ENCODE results near the gene NEO1.

NEO1 gene

GRCh38 chr15:73118055-73118454 is 65.8 kb downstream of the NEO1 start:
- H3K27me3 Mint-ChIP-seq, result no peaks in the 10 kb centered on the region
- DNase-seq, result no peak
- H3K36me3 Mint-ChIP-seq (ENCODE audit: insufficient read depth), result no peaks in the 10 kb centered on the region
- no peak for ATAC-seq (replicated peaks)
- peaks cover under 1% of the 10 kb centered on the region in 2 donors for H3K4me1 Mint-ChIP-seq (ENCODE audit: low read depth in 2 of 2)
- H3K4me3 Mint-ChIP-seq, result no peak overlapping the region
- H3K27ac Mint-ChIP-seq, result no peak overlapping the region
- no peaks in the 10 kb centered on the region for H3K9me3 Mint-ChIP-seq

GRCh38 chr15:73119478-73119877 is 67.2 kb downstream of the NEO1 start:
- no peaks in the 10 kb centered on the region for H3K36me3 Mint-ChIP-seq (ENCODE audit: insufficient read depth)
- no peaks in the 10 kb centered on the region for H3K4me1 Mint-ChIP-seq (ENCODE audit: low read depth in 2 of 2)
- DNase-seq, result no peak

DNA sequence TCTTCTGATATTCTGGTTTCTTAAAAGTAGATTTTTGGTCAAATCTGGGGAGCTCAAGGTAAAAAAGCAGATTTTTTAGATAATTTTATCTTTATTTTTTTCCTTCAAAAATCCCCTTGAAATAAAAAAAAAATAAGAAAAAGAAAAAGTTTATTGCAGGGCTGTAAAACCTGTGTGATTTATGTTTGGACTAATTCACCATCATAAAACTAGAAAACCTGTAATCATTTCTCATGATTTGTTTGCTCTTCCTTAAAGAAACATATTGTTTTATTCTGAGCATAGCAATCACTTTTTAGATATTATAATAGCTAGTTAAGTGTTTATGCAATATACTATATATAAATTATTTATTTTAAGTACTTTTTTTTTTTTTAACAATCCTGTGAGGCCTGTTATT is 68.0 kb downstream of the NEO1 start:
- H3K4me3 Mint-ChIP-seq, result no peak overlapping the region
- H3K9me3 Mint-ChIP-seq, result no peaks in the 10 kb centered on the region
- ATAC-seq (replicated peaks), result no peak
- no peak overlapping the region for H3K27ac Mint-ChIP-seq
- H3K4me1 Mint-ChIP-seq (ENCODE audit: low read depth in 2 of 2), result no peaks in the 10 kb centered on the region
- no peaks in the 10 kb centered on the region for H3K27me3 Mint-ChIP-seq
- no peak for DNase-seq
- H3K36me3 Mint-ChIP-seq (ENCODE audit: insufficient read depth), result no peaks in the 10 kb centered on the region

More at GRCh38 chr15:73119478-73119877, 67.2 kb downstream of the NEO1 start:
- Mint-ChIP-seq H3K4me3 (no peak overlapping the region), H3K9me3 (no peaks in the 10 kb centered on the region), H3K27ac (no peak overlapping the region), H3K27me3 (no peaks in the 10 kb centered on the region)
- ATAC-seq (replicated peaks), result no peak

GRCh38 chr15:73125219-73125618 is 73.0 kb downstream of the NEO1 start:
- Mint-ChIP-seq H3K36me3 (ENCODE audit: insufficient read depth) (no peaks in the 10 kb centered on the region), H3K9me3 (no peaks in the 10 kb centered on the region), H3K4me1 (ENCODE audit: low read depth in 2 of 2) (peaks cover 2 to 4% of the 10 kb centered on the region in 2 donors), H3K4me3 (no peak overlapping the region), H3K27ac (no peak overlapping the region), H3K27me3 (no peaks in the 10 kb centered on the region)
- DNase-seq (no peak), ATAC-seq (replicated peaks) (no peak)

GRCh38 chr15:73127302-73127936 is 75.2 kb downstream of the NEO1 start:
- ATAC-seq (replicated peaks), result peak; percentile 77

DNA sequence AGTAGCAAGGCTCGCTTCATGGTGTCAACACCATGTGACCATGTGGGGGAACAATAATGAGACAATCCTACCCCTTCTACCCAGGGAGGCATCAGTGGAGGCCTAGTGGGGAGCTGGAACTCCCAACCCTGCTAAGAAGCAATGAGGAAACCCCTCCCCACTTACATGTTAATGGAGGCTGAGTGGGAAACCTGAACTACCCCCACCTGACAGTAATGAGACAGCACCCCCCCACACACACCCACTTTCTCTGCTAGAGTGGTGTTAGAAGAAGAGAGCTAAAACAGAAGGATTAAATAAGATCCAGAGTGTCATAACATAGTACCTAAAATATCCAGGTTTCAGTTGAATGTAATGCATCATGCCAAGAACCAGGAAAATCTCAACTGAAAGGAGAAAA is 78.6 kb downstream of the NEO1 start:
- peaks cover 2 to 4% of the 10 kb centered on the region in 2 donors for H3K4me1 Mint-ChIP-seq (ENCODE audit: low read depth in 2 of 2)
- ATAC-seq (replicated peaks), result no peak
- no peak overlapping the region for H3K4me3 Mint-ChIP-seq
- no peaks in the 10 kb centered on the region for H3K9me3 Mint-ChIP-seq
- no peak overlapping the region for H3K27ac Mint-ChIP-seq
- H3K27me3 Mint-ChIP-seq, result no peaks in the 10 kb centered on the region
- H3K36me3 Mint-ChIP-seq (ENCODE audit: insufficient read depth), result no peaks in the 10 kb centered on the region
- DNase-seq, result no peak

More at GRCh38 chr15:73127302-73127936, 75.2 kb downstream of the NEO1 start:
- Mint-ChIP-seq H3K4me3 (no peak overlapping the region), H3K36me3 (ENCODE audit: insufficient read depth) (no peaks in the 10 kb centered on the region), H3K27me3 (no peaks in the 10 kb centered on the region), H3K9me3 (no peaks in the 10 kb centered on the region), H3K4me1 (ENCODE audit: low read depth in 2 of 2) (peaks cover 2 to 4% of the 10 kb centered on the region in 2 donors), H3K27ac (no peak overlapping the region)
- DNase-seq, result peak; percentile 7 to 21 (median 14)

DNA sequence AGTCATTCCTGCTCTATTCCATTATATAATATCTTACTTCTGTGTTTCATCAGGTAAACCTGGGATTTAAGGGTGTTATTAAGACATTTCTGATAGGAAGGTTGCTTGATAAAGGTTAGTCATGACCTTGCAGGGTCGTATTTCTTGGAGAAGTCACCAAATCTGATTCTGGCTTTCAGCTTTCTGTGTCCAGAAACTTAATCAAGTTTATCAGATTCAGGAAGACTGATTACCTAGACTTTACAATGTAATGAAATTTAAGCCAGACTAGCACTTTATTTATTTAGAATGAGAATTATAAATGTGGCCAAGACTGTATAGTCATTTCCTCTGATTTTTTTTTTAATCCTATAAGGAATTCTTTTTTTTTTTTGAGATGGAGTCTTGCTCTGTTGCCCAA is 81.9 kb downstream of the NEO1 start:
- Mint-ChIP-seq H3K27ac (no peak overlapping the region), H3K4me3 (no peak overlapping the region)

DNA sequence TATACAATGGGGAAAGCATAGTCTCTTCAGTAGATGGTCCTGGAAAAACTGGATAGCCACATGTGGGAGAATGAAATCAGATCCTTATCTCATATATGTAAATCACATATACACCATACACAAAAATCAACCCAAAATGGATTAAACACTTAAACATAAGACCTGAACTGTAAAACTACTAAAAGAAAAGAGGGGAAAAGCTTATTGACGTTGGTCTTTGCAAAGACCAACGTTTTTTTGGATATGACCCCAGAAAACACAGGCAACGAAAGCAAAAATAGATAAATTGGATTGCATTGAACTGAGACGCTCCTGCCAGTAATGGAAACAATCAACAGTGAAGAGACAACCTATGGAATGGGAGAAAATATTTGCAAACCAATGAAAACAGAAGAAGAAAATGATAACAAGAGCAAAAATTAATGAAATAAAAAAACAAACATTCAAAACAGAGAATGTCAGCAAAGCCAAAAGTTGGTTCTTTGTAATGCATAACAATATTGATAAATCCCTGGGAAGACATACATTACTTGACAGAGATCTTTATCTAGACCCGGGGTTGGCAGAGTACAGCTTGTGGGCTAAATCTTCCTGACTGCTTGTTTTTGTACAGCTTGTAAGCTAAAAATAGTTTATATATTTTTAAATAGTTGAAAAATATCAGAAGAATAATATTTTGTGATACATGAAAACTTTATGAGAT is 86.9 kb downstream of the NEO1 start:
- Mint-ChIP-seq H3K27me3 (no peaks in the 10 kb centered on the region), H3K9me3 (no peaks in the 10 kb centered on the region), H3K27ac (no peak overlapping the region), H3K36me3 (ENCODE audit: insufficient read depth) (no peaks in the 10 kb centered on the region), H3K4me1 (ENCODE audit: low read depth in 2 of 2) (peaks cover 9 to 13% of the 10 kb centered on the region in 2 donors), H3K4me3 (no peak overlapping the region)
- ATAC-seq (replicated peaks) (no peak), DNase-seq (no peak)

More for the DNA sequence above, 81.9 kb downstream of the NEO1 start:
- no peaks in the 10 kb centered on the region for H3K36me3 Mint-ChIP-seq (ENCODE audit: insufficient read depth)
- ATAC-seq (replicated peaks), result no peak
- no peaks in the 10 kb centered on the region for H3K9me3 Mint-ChIP-seq
- no peaks in the 10 kb centered on the region for H3K27me3 Mint-ChIP-seq
- peaks cover 0 to 3% of the 10 kb centered on the region in 2 donors for H3K4me1 Mint-ChIP-seq (ENCODE audit: low read depth in 2 of 2)
- no peak for DNase-seq

DNA sequence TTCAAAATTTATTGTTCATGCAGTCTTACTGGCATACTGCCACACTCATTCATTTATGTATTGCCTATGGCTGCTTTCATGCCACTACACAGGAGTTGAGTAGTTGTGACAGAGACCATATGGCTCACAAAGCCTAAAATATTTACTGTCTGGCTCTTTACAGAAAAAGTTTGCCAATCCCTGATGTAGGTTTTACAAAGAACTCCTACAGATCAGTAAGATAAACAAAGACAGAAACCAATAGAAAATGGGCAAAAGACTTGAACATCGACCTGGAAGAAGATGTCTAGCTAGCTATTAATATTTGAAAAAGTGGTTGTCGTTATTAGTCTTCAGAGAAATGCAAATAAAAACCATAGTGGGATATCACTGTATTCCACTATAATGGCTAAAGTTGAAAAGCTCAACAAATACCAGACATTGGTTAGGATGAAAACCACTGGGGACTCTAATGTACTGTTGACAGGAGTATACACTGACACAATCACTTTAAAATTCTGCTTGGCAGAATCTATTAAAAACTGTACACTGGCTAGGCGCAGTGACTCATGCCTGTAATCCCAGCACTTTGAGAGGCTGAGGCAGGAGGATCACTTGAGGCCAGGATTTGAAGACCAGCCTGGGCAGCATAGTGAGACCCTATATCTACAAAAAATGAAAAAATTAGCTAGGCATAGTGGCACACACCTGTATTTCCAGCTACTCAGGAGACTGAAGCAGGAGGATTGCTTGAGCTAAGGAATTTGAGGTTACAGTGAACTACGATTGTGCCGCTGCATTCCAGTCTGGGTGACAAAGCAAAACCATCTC is 87.7 kb downstream of the NEO1 start:
- ATAC-seq (replicated peaks), result no peak
- no peak for DNase-seq
- no peak overlapping the region for H3K4me3 Mint-ChIP-seq
- no peaks in the 10 kb centered on the region for H3K9me3 Mint-ChIP-seq
- H3K27me3 Mint-ChIP-seq, result no peaks in the 10 kb centered on the region
- H3K4me1 Mint-ChIP-seq (ENCODE audit: low read depth in 2 of 2), result peaks cover 9 to 13% of the 10 kb centered on the region in 2 donors
- peak overlapping the region in 1 of 2 donors; percentile 5 for H3K27ac Mint-ChIP-seq
- H3K36me3 Mint-ChIP-seq (ENCODE audit: insufficient read depth), result no peaks in the 10 kb centered on the region

GRCh38 chr15:73141216-73141900 is 89.1 kb downstream of the NEO1 start:
- Mint-ChIP-seq H3K4me1 (ENCODE audit: low read depth in 2 of 2) (peaks cover 9 to 13% of the 10 kb centered on the region in 2 donors), H3K9me3 (no peaks in the 10 kb centered on the region), H3K4me3 (peak overlapping the region; percentile 0 to 2), H3K27me3 (no peaks in the 10 kb centered on the region), H3K36me3 (ENCODE audit: insufficient read depth) (no peaks in the 10 kb centered on the region), H3K27ac (peak overlapping the region; percentile 52 to 57)
- no peak for DNase-seq
- peak; percentile 87 for ATAC-seq (replicated peaks)

DNA sequence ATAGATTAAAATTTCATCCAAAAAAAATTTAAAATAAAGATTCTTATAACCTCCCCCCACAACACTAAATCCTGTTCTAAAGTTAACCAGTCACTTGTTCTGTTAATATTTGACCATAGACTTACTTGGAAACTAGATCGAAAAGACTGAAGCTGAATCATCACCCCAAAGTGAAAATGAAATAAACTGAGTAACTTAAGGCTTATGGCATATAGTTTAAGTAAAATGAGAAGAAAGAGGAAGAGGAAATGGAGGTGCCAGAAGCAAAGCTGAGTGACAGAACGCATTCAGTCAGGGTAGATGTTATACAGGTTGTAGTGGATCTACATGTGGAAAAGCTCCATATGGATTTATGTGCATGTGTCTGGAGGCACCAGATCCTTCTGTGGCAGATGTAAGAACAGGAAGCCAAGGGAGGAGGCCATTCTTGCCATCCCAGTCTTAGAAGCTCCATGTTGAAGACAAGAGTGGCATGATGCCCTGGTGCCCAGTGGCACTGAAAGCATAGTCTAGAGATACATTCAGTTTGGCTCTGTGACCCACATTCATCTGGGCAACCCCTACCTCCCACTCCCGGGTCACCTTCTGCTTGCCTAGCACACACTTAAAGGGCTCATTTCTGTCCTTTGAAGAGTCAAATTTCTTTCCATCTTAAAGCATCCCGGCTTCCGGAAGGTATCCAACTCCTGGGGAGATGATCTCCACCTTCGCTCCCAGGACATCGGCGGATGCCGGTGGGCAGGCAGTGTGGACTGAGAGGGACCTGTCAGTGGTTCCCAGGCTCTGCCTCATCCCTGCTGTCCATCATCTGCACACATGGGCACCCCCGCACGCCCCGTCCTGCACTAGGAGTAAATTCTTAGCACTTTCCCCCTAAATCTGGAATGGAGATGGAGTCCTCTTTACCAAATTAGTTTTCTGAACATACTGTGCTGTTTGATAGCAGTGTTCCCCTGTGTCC is 90.8 kb downstream of the NEO1 start:
- DNase-seq, result no peak
- peaks cover 9 to 13% of the 10 kb centered on the region in 2 donors for H3K4me1 Mint-ChIP-seq (ENCODE audit: low read depth in 2 of 2)
- H3K4me3 Mint-ChIP-seq, result peak overlapping the region; percentile 5 to 13
- no peaks in the 10 kb centered on the region for H3K27me3 Mint-ChIP-seq
- H3K9me3 Mint-ChIP-seq, result no peaks in the 10 kb centered on the region
- H3K36me3 Mint-ChIP-seq (ENCODE audit: insufficient read depth), result no peaks in the 10 kb centered on the region
- H3K27ac Mint-ChIP-seq, result peak overlapping the region; percentile 7 to 57
- ATAC-seq (replicated peaks), result no peak

DNA sequence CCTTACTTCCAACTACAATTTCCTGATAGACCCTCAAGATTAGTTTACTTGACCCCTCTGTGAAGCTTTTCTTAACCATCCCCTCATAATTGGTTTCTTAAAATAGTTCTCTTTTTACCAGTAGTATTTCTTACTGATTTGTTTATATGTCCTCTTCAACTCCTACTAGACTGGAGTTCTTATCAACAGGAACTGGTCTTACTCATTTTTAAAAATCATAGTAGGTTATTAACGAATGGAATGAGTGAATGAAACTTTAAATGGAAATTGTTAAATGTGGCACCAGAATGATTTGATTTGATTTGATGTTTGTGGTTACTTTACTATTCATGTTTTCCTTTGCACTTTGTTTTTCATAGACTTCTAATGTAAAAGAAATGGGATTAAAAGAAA is 91.5 kb downstream of the NEO1 start:
- Mint-ChIP-seq H3K9me3 (no peaks in the 10 kb centered on the region), H3K27me3 (no peaks in the 10 kb centered on the region), H3K36me3 (ENCODE audit: insufficient read depth) (no peaks in the 10 kb centered on the region), H3K4me1 (ENCODE audit: low read depth in 2 of 2) (peaks cover 9 to 13% of the 10 kb centered on the region in 2 donors), H3K4me3 (peak overlapping the region in 1 of 2 donors; percentile 13), H3K27ac (peak overlapping the region; percentile 7 to 57)
- DNase-seq (no peak), ATAC-seq (replicated peaks) (no peak)
